ENCODE measurements around the gene PBX1. TPM values are rescaled to one million over a fixed set of nuclear protein-coding genes. Genes with fewer than 3 reads are reported as not detected.
A peak's percentile ranks its signal among the peaks of the same experiment; 100 is the strongest.

PBX1 gene
- total RNA-seq, 2 donors from 2014 or later, result 59.9 to 79.2 TPM

DNA sequence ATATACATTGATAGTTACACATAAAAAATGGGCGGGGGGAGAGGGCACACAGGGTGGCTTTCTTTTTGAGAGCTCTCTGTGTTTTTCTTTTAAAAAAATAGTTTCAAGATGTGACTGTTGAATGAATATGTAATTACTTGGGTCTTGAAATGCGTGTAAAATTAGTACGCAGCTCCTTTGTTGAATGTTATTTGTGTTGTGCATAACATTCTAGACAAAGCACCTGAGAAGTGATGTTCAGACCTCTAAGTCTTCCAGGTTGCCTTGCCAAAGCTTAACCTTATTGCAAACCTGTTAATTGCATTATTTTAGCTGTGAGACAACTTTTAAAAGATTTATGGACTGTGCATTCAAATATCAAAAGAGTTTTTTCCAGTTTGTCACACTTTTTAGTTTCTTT lies 5.4 kb downstream of the PBX1 start:
- no peaks in the 10 kb centered on the region for H3K9me3 Mint-ChIP-seq
- TF ChIP-seq CTCF (conservative IDR thresholded peaks at IDR 0.05), result no peak
- H3K9ac ChIP-seq (ENCODE audit: extremely low read depth, low read length, poor library complexity, severe bottlenecking), result no peak overlapping the region
- H3K9me3 ChIP-seq (ENCODE audit: control insufficient read depth, low read length), result no peaks in the 10 kb centered on the region
- H3K36me3 ChIP-seq (ENCODE audit: control insufficient read depth, insufficient read depth, low read length), result peaks cover 3% of the 10 kb centered on the region
- H3K4me1 ChIP-seq (ENCODE audit: control insufficient read depth, insufficient read depth, low read length), result peaks cover 13% of the 10 kb centered on the region
- H3K27ac Mint-ChIP-seq, result no peak overlapping the region
- peaks cover 11% of the 10 kb centered on the region for H3K36me3 Mint-ChIP-seq (ENCODE audit: low read depth)
- DNase-seq, result no peak
- H3K27ac ChIP-seq (ENCODE audit: low read depth, low read length), result no peak overlapping the region
- H3K27me3 Mint-ChIP-seq (ENCODE audit: insufficient read depth), result no peaks in the 10 kb centered on the region
- H3K4me3 ChIP-seq (ENCODE audit: low read length), result no peak overlapping the region
- H3K4me1 Mint-ChIP-seq, result peaks cover 58% of the 10 kb centered on the region
- no peaks in the 10 kb centered on the region for H3K27me3 ChIP-seq (ENCODE audit: control insufficient read depth, insufficient read depth, low read length, poor library complexity, severe bottlenecking)
- no peak overlapping the region for H3K4me3 Mint-ChIP-seq
- WGBS, 2 experiments (ENCODE audit: insufficient coverage in 1 of 2, insufficient read length in 1 of 2), result 84 to 90% methylated on average over 3 of the region's 3 CpGs

GRCh38 chr1:164565357-164565756 lies 6.4 kb downstream of the PBX1 start:
- peaks cover 11% of the 10 kb centered on the region for H3K36me3 ChIP-seq (ENCODE audit: control insufficient read depth, insufficient read depth, low read length)
- H3K36me3 Mint-ChIP-seq (ENCODE audit: low read depth), result peaks cover 18% of the 10 kb centered on the region
- H3K4me1 ChIP-seq (ENCODE audit: control insufficient read depth, insufficient read depth, low read length), result peaks cover 13% of the 10 kb centered on the region
- peak overlapping the region; percentile 14 for H3K9ac ChIP-seq (ENCODE audit: extremely low read depth, low read length, poor library complexity, severe bottlenecking)
- H3K27ac ChIP-seq (ENCODE audit: low read depth, low read length), result no peak overlapping the region
- TF ChIP-seq CTCF (conservative IDR thresholded peaks at IDR 0.05), result no peak
- peak overlapping the region; percentile 55 for H3K4me3 ChIP-seq (ENCODE audit: low read length)
- peak overlapping the region; percentile 30 for H3K4me3 Mint-ChIP-seq
- no peaks in the 10 kb centered on the region for H3K9me3 Mint-ChIP-seq
- H3K9me3 ChIP-seq (ENCODE audit: control insufficient read depth, low read length), result no peaks in the 10 kb centered on the region
- peaks cover 58% of the 10 kb centered on the region for H3K4me1 Mint-ChIP-seq
- peak overlapping the region; percentile 67 for H3K27ac Mint-ChIP-seq
- no peaks in the 10 kb centered on the region for H3K27me3 ChIP-seq (ENCODE audit: control insufficient read depth, insufficient read depth, low read length, poor library complexity, severe bottlenecking)
- H3K27me3 Mint-ChIP-seq (ENCODE audit: insufficient read depth), result no peaks in the 10 kb centered on the region
- no peak for DNase-seq
- WGBS, 2 experiments (ENCODE audit: insufficient coverage in 1 of 2, insufficient read length in 1 of 2), result 38 to 40% methylated on average over 1 to 2 of the region's 2 CpGs

- H3K9me3 Mint-ChIP-seq, result peaks cover 6% of the 10 kb centered on the region
- Histone ChIP-seq H3K4me1 (ENCODE audit: control insufficient read depth, insufficient read depth, low read length) (peaks cover 13% of the 10 kb centered on the region), H3K9ac (ENCODE audit: extremely low read depth, low read length, poor library complexity, severe bottlenecking) (no peak overlapping the region), H3K4me3 (ENCODE audit: low read length) (no peak overlapping the region), H3K9me3 (ENCODE audit: control insufficient read depth, low read length) (peaks cover 9% of the 10 kb centered on the region), H3K27me3 (ENCODE audit: control insufficient read depth, insufficient read depth, low read length, poor library complexity, severe bottlenecking) (no peaks in the 10 kb centered on the region), H3K36me3 (ENCODE audit: control insufficient read depth, insufficient read depth, low read length) (peaks cover 11% of the 10 kb centered on the region), H3K27ac (ENCODE audit: low read depth, low read length) (no peak overlapping the region)
- peaks cover 40% of the 10 kb centered on the region for H3K36me3 Mint-ChIP-seq (ENCODE audit: low read depth)
- 85 to 87% methylated on average over 3 to 4 of the region's 4 CpGs for WGBS, 2 experiments (ENCODE audit: insufficient coverage in 1 of 2, insufficient read length in 1 of 2)
- TF ChIP-seq CTCF (conservative IDR thresholded peaks at IDR 0.05), result no peak
- peaks cover 48% of the 10 kb centered on the region for H3K4me1 Mint-ChIP-seq
- no peak overlapping the region for H3K27ac Mint-ChIP-seq
- no peak for DNase-seq
- no peak overlapping the region for H3K4me3 Mint-ChIP-seq
- H3K27me3 Mint-ChIP-seq (ENCODE audit: insufficient read depth), result no peaks in the 10 kb centered on the region
Observed at GRCh38 chr1:164567774-164568173, 8.8 kb downstream of the PBX1 start.

Measured in endodermal cell (in vitro differentiated cells).